ENCODE measurements around the gene PHF12. TPM values are rescaled to one million over a fixed set of nuclear protein-coding genes. Genes with fewer than 3 reads are reported as not detected.
A peak's percentile ranks its signal among the peaks of the same experiment; 100 is the strongest.

The PHF12 gene
- total and polyA plus RNA-seq, 2 of the 8 experiments (the other 6 are each of a cell fraction or from before 2014, with no cell fraction given): 38.8 to 65.7 TPM

- Histone ChIP-seq H3K4ac (replicated peaks; ENCODE audit: insufficient read length, low read depth, low read length) (no peak overlapping the region), H3K9me3 (ENCODE audit: insufficient read depth in 2 of 2, low read depth in 1 of 2, low read length in 1 of 2) (no peaks in the 10 kb centered on the region), H2BK120ac (replicated peaks; ENCODE audit: low read depth, low read length) (no peak overlapping the region), H2BK15ac (ENCODE audit: low read length) (no peak overlapping the region), H3K4me2 (ENCODE audit: insufficient read depth in 1 of 2, low read depth in 2 of 2, low read length in 2 of 2) (peak overlapping the region; percentile 27 to 34), H4K91ac (replicated peaks; ENCODE audit: insufficient read length, low read length) (no peak overlapping the region), H3K56ac (replicated peaks; ENCODE audit: insufficient read length, low read depth, low read length) (no peak overlapping the region), H3K27ac (ENCODE audit: low read depth, low read length) (no peak overlapping the region), H3K4me1 (replicated peaks in 1 of 4; ENCODE audit: control insufficient read depth in 3 of 4, insufficient read depth in 4 of 4, low read length in 3 of 4) (peaks cover 2 to 22% (median 16%) of the 10 kb centered on the region in 4 experiments; a peak in 4 of 7 replicates), H3K79me1 (ENCODE audit: low read depth, low read length) (peaks cover 12% of the 10 kb centered on the region), H3K9ac (replicated peaks in 1 of 4; ENCODE audit: extremely low read depth in 1 of 4, low read depth in 3 of 4, low read length in 3 of 4) (no peak overlapping the region), H2BK20ac (ENCODE audit: low read length) (no peak overlapping the region), H3K14ac (ENCODE audit: insufficient read length) (no peak overlapping the region), H3K27me3 (replicated peaks in 1 of 4; ENCODE audit: control insufficient read depth in 3 of 4, extremely low read depth in 1 of 4, insufficient read depth in 3 of 4, low read length in 3 of 4) (no peaks in the 10 kb centered on the region), H4K20me1 (replicated peaks in 1 of 2; ENCODE audit: control insufficient read depth in 1 of 2, insufficient read depth in 2 of 2, low read length in 2 of 2) (peaks cover 16 to 25% of the 10 kb centered on the region in 2 experiments), H3K4me3 (ENCODE audit: extremely low read depth in 1 of 4, insufficient read depth in 2 of 4, low read depth in 3 of 4, low read length in 4 of 4) (no peak overlapping the region), H2BK12ac (ENCODE audit: low read depth, low read length) (no peak overlapping the region), H3K18ac (ENCODE audit: extremely low read depth, low read length) (no peak overlapping the region), H3K23ac (ENCODE audit: insufficient read length) (no peak overlapping the region), H3K79me2 (ENCODE audit: control insufficient read depth in 1 of 2, insufficient read depth in 2 of 2, low read length in 2 of 2) (peaks cover 13 to 99% of the 10 kb centered on the region in 2 experiments), H2AK5ac (ENCODE audit: low read depth, low read length) (no peak overlapping the region), H2BK5ac (ENCODE audit: low read depth, low read length) (no peak overlapping the region), H4K8ac (ENCODE audit: extremely low read depth, insufficient read depth, low read length) (no peak overlapping the region), H2AFZ (ENCODE audit: low read length) (no peak overlapping the region), H4K5ac (ENCODE audit: insufficient read length, low read depth, low read length) (no peak overlapping the region), H3K36me3 (ENCODE audit: control insufficient read depth in 2 of 4, insufficient read depth in 4 of 4, low read length in 3 of 4) (peaks cover 0 to 11% (median 0%) of the 10 kb centered on the region in 4 experiments; a peak in 3 of 8 replicates), H3K23me2 (ENCODE audit: low read depth, low read length) (no peaks in the 10 kb centered on the region)
- ChIA-PET POLR2A (ENCODE audit: partially characterized antibody) (interaction anchor here (0.9 to 7.4 kb wide), 6 partner anchors 12 to 229 kb away, joined by 3 to 73 read pairs (median 5); no protein-coding TSS in a partner anchor), CTCF (ENCODE audit: partially characterized antibody) (interaction anchor here (1.0 to 3.0 kb wide), 7 partner anchors 9 to 208 kb away, joined by 3 to 12 read pairs (median 6); partner anchors contain the start of gene DHRS13)
- FAIRE-seq: no peak
- WGBS, 2 experiments (ENCODE audit: extremely low coverage in 1 of 2, insufficient coverage in 1 of 2, insufficient read length in 1 of 2, insufficient replicate concordance in 2 of 2, low coverage in 1 of 2, low lambda C conversion rate in 2 of 2, missing lambda C conversion rate in 1 of 2): 86% methylated on average over 8 of the region's 8 CpGs; no CpG with 5 or more reads in 1 of the 2 experiments
- DNase-seq (ENCODE audit: low read depth in 1 of 2, low spot score in 2 of 2): no peak
- no peak for TF ChIP-seq ZNF274 (IDR thresholded peaks at IDR 0.05; ENCODE audit: borderline replicate concordance, extremely low read depth, low read length)
- TF ChIP-seq ASH2L (IDR thresholded peaks at IDR 0.05; ENCODE audit: low read length): peak; percentile 36
Observed at GRCh38 chr17:28935744-28936460, 15.4 kb downstream of the PHF12 start.
